NCI-H2107 treated with DMSO at 0.1 percent for 48 hours (cell line): ENCODE data around the gene ACSF2.

Experiments used
- DNase-seq: peaks from one replicate; lab custom pipeline; 2025; ENCODE audit not compliant: unreplicated experiment; lab: John Stamatoyannopoulos, UW

Gene ACSF2

GRCh38 chr17:50437409-50437808 is 11.4 kb downstream of the ACSF2 start:
- no peak for DNase-seq

- no peak for DNase-seq
Measured at GRCh38 chr17:50439008-50439407, 13.0 kb downstream of the ACSF2 start.

- DNase-seq, result no peak
Measured at GRCh38 chr17:50440172-50440837, 14.3 kb downstream of the ACSF2 start.

GRCh38 chr17:50440838-50441829 is 15.1 kb downstream of the ACSF2 start:
- no peak for DNase-seq

- DNase-seq, result no peak
Measured at GRCh38 chr17:50443505-50443974, 17.5 kb downstream of the ACSF2 start.

GRCh38 chr17:50444841-50445715 is 19.1 kb downstream of the ACSF2 start:
- DNase-seq, result no peak

GRCh38 chr17:50445730-50446325 is 19.8 kb downstream of the ACSF2 start:
- no peak for DNase-seq

GRCh38 chr17:50447870-50448595 is 22.0 kb downstream of the ACSF2 start:
- no peak for DNase-seq

- DNase-seq, result no peak
Measured at GRCh38 chr17:50448643-50449042, 22.6 kb downstream of the ACSF2 start.

- DNase-seq, result no peak
Measured at GRCh38 chr17:50451943-50452629, 26.1 kb downstream of the ACSF2 start.

GRCh38 chr17:50452630-50453300 is 26.7 kb downstream of the ACSF2 start:
- DNase-seq, result no peak

- no peak for DNase-seq
Measured at GRCh38 chr17:50453901-50454300, 27.9 kb downstream of the ACSF2 start.

- DNase-seq, result no peak
Measured at GRCh38 chr17:50457621-50458020, 31.6 kb downstream of the ACSF2 start.

GRCh38 chr17:50458270-50458669 is 32.3 kb downstream of the ACSF2 start:
- no peak for DNase-seq

- no peak for DNase-seq
Measured at GRCh38 chr17:50458701-50459676, 33.0 kb downstream of the ACSF2 start.

GRCh38 chr17:50459756-50460155 is 33.7 kb downstream of the ACSF2 start:
- peak; percentile 32 for DNase-seq

GRCh38 chr17:50460831-50461526 is 35.0 kb downstream of the ACSF2 start:
- no peak for DNase-seq
